ENCODE measurements around the gene ZNF14.

Gene ZNF14

GRCh38 chr19:19661675-19662251, 71.1 kb downstream of the ZNF14 start:
- no peak overlapping the region; the same call in 1 of the 2 replicates for H3K4me3 ChIP-seq (ENCODE audit: low read length)
- H3K4me2 ChIP-seq (ENCODE audit: low read depth, low read length): 0 out of 2 replicates have a peak overlapping the region, but pooled peaks have one; percentile 97
- no peaks in the 10 kb centered on the region for H3K9me3 ChIP-seq (replicated peaks; ENCODE audit: insufficient read depth, low read length)
- H2AFZ ChIP-seq (ENCODE audit: low read length): no peak overlapping the region
- H3K9ac ChIP-seq (ENCODE audit: low read length): no peak overlapping the region
- no peak overlapping the region for H3K27ac ChIP-seq (ENCODE audit: low read length)
- H3K79me2 ChIP-seq (ENCODE audit: low read length): peaks cover 37% of the 10 kb centered on the region
- no peak for DNase-seq
- TF ChIP-seq EZH2 (optimal IDR thresholded peaks at IDR 0.05; ENCODE audit: low read depth, low read length) (no peak), EZH2phosphoT487 (IDR thresholded peaks at IDR 0.05; ENCODE audit: low read length) (no peak), CTCF (IDR thresholded peaks at IDR 0.05; ENCODE audit: low read length) (no peak)
- peaks cover 5% of the 10 kb centered on the region; the same call in 1 of the 2 replicates for H3K36me3 ChIP-seq (replicated peaks; ENCODE audit: insufficient read depth, low read length)
- no peaks in the 10 kb centered on the region for H4K20me1 ChIP-seq (ENCODE audit: insufficient read depth, low read length)
- H3K9me2 ChIP-seq (replicated peaks; ENCODE audit: insufficient read depth, low read length): no peaks in the 10 kb centered on the region
- no peaks in the 10 kb centered on the region for H3K27me3 ChIP-seq (replicated peaks; ENCODE audit: insufficient read depth, low read length)
- 0 out of 2 replicates have a peak, but pooled peaks cover 6% of the 10 kb centered on the region for H3K4me1 ChIP-seq (ENCODE audit: low read length)
- no peaks in the 10 kb centered on the region for H3F3A ChIP-seq (ENCODE audit: insufficient read depth, low read length)

GRCh38 chr19:19661141-19661674, 71.7 kb downstream of the ZNF14 start:
- no peak overlapping the region for H2AFZ ChIP-seq (ENCODE audit: low read length)
- no peaks in the 10 kb centered on the region for H4K20me1 ChIP-seq (ENCODE audit: insufficient read depth, low read length)
- peaks cover 5% of the 10 kb centered on the region; the same call in 1 of the 2 replicates for H3K36me3 ChIP-seq (replicated peaks; ENCODE audit: insufficient read depth, low read length)
- H3K79me2 ChIP-seq (ENCODE audit: low read length): peaks cover 37% of the 10 kb centered on the region
- H3K9ac ChIP-seq (ENCODE audit: low read length): no peak overlapping the region
- DNase-seq: no peak
- 0 out of 2 replicates have a peak, but pooled peaks cover 6% of the 10 kb centered on the region for H3K4me1 ChIP-seq (ENCODE audit: low read length)
- H3K4me3 ChIP-seq (ENCODE audit: low read length): no peak overlapping the region; the same call in 1 of the 2 replicates
- no peaks in the 10 kb centered on the region for H3F3A ChIP-seq (ENCODE audit: insufficient read depth, low read length)
- H3K4me2 ChIP-seq (ENCODE audit: low read depth, low read length): no peak overlapping the region
- no peaks in the 10 kb centered on the region for H3K9me3 ChIP-seq (replicated peaks; ENCODE audit: insufficient read depth, low read length)
- H3K27ac ChIP-seq (ENCODE audit: low read length): no peak overlapping the region
- H3K9me2 ChIP-seq (replicated peaks; ENCODE audit: insufficient read depth, low read length): no peaks in the 10 kb centered on the region
- TF ChIP-seq CTCF (IDR thresholded peaks at IDR 0.05; ENCODE audit: low read length) (no peak), EZH2phosphoT487 (IDR thresholded peaks at IDR 0.05; ENCODE audit: low read length) (no peak), EZH2 (optimal IDR thresholded peaks at IDR 0.05; ENCODE audit: low read depth, low read length) (no peak)
- no peaks in the 10 kb centered on the region for H3K27me3 ChIP-seq (replicated peaks; ENCODE audit: insufficient read depth, low read length)

All from MM.1S (cell line).